Right atrium auricular region (tissue), 2 donors: ENCODE measurements around the gene SSB. TPM values are rescaled to one million over a fixed set of nuclear protein-coding genes. Genes with fewer than 3 reads are reported as not detected.
A peak's percentile ranks its signal among the peaks of the same experiment; 100 is the strongest.

ENCODE experiments used
- DNase-seq: peaks from one replicate; pipeline ENCODE4 v3.0.0-alpha.2; 2019; ENCODE audit warnings: low spot score
- H3K27ac ChIP-seq, 2 donors: fragments of 200-600 bp; sonication (generic); 1 replicate in 1 of 2; 2 replicates in 1 of 2; pipeline ENCODE4 v1.5.1; 2016 to 2019
- H3K27me3 ChIP-seq, 2 donors: fragments of 200-600 bp; sonication (generic); one replicate each; pipeline versions ENCODE4 v1.5.1 to v1.6.0; 2017 to 2019
- H3K36me3 ChIP-seq: fragments of 200-600 bp; sonication (generic); one replicate; pipeline ENCODE4 v1.5.1; 2016
- H3K4me1 ChIP-seq, 2 donors: fragments of 200-600 bp; sonication (generic); one replicate each; pipeline versions ENCODE4 v1.5.1 to v1.6.0; 2017 to 2019
- H3K4me3 ChIP-seq, 2 donors: fragments of 200-600 bp; sonication (generic); 1 replicate in 1 of 2; 2 replicates in 1 of 2; pipeline ENCODE4 v1.5.1; 2017 to 2019; ENCODE audit warnings: mild to moderate bottlenecking in 1 of 2, moderate library complexity in 1 of 2
- H3K9me3 ChIP-seq, 2 donors: fragments of 200-600 bp; sonication (generic); one replicate each; pipeline ENCODE4 v1.5.1; 2019
- total RNA-seq, 2 donors: library from RNA; depleted of rRNA; stranded (reverse); fragments of >200 nt; gene quantifications; one replicate each; pipeline ENCODE4 v1.1.0, GENCODE V29; 2016
- TF ChIP-seq, protein P1 (sequence below), 2 donors: fragments of 200-600 bp; sonication (generic); IDR thresholded peaks; one replicate each; pipeline ENCODE4 v1.5.1; 2019; ENCODE audit warnings: antibody characterized with exemption in 2 of 2

SSB gene
- total RNA-seq, 2 donors from 2014 or later, result 52.3 to 56.7 TPM

DNA sequence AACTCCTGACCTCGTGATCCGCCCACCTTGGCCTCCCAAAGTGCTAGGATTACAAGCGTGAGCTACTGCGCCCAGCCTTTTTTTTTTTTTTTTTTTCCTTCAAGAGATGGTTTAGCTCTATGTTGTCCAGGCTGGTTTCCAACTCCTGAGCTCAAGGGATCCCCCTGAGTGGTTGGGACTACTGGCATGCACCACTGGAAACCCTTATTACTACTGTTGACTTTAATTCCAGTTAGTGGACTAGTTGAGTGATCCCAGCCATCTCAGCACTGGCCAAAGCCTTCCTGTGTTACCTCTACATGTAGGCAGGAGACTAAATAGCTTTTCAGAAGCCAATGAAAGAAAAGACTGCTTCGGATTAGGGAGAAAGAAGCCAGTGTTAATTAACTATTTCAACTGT is 8.1 kb upstream of the SSB start:
- TF ChIP-seq, protein P1, sequence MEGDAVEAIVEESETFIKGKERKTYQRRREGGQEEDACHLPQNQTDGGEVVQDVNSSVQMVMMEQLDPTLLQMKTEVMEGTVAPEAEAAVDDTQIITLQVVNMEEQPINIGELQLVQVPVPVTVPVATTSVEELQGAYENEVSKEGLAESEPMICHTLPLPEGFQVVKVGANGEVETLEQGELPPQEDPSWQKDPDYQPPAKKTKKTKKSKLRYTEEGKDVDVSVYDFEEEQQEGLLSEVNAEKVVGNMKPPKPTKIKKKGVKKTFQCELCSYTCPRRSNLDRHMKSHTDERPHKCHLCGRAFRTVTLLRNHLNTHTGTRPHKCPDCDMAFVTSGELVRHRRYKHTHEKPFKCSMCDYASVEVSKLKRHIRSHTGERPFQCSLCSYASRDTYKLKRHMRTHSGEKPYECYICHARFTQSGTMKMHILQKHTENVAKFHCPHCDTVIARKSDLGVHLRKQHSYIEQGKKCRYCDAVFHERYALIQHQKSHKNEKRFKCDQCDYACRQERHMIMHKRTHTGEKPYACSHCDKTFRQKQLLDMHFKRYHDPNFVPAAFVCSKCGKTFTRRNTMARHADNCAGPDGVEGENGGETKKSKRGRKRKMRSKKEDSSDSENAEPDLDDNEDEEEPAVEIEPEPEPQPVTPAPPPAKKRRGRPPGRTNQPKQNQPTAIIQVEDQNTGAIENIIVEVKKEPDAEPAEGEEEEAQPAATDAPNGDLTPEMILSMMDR (IDR thresholded peaks at IDR 0.05), result no peak
- no peak overlapping the region for H3K27ac ChIP-seq
- H3K36me3 ChIP-seq, result no peaks in the 10 kb centered on the region
- peaks cover 0 to 6% of the 10 kb centered on the region in 2 donors for H3K4me1 ChIP-seq
- H3K27me3 ChIP-seq, result no peaks in the 10 kb centered on the region
- no peak overlapping the region for H3K4me3 ChIP-seq
- H3K9me3 ChIP-seq, result no peaks in the 10 kb centered on the region
- DNase-seq, result no peak

GRCh38 chr2:169795181-169795580 is 3.5 kb upstream of the SSB start:
- peaks cover 0 to 8% of the 10 kb centered on the region in 2 donors for H3K4me1 ChIP-seq
- H3K9me3 ChIP-seq, result no peaks in the 10 kb centered on the region
- DNase-seq, result no peak
- TF ChIP-seq, protein P1 (IDR thresholded peaks at IDR 0.05), result no peak
- no peaks in the 10 kb centered on the region for H3K36me3 ChIP-seq
- no peak overlapping the region for H3K27ac ChIP-seq
- no peaks in the 10 kb centered on the region for H3K27me3 ChIP-seq
- no peak overlapping the region for H3K4me3 ChIP-seq

DNA sequence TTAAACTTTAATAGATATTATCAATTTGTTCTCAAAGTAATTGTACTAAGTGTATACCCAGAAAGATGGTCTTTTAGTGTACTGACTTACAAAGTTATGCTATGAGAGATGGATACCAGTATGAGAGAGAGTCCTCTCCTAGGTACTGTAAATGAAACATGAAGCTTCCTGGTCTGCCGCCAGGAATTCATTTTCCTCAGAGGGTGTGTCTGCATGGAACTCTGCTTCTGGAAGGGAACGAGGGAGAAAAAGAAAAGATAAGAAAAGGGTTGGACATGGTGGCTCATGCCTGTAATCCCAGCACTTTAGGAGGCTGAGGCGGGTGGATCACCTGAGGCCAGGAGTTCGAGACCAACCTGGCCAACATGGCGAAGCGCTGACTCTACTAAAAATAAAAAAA is 2.2 kb upstream of the SSB start:
- peaks cover 7% of the 10 kb centered on the region for H3K36me3 ChIP-seq
- TF ChIP-seq, protein P1 (IDR thresholded peaks at IDR 0.05), result no peak
- no peak overlapping the region for H3K27ac ChIP-seq
- H3K9me3 ChIP-seq, result no peaks in the 10 kb centered on the region
- no peaks in the 10 kb centered on the region for H3K27me3 ChIP-seq
- H3K4me1 ChIP-seq, result peaks cover 0 to 10% of the 10 kb centered on the region in 2 donors
- no peak overlapping the region for H3K4me3 ChIP-seq
- DNase-seq, result no peak

DNA sequence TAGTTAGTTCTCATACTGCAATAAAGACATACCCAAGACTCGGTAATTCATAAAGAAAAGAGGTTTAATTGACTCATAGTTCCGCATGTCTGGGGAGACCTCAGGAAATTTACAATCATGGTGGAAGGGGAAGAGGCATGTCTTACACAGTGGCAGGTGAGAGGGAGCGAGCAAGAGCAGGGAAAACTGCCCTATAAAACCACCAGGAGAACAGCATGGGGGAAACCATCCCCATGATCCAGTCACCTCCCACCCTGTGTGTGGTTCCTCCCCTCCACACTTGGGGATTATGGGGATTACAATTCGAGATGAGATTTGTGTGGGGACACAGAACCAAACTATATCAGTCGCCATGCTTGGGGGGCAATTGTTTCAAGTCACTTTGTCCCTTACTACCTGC is 1.1 kb upstream of the SSB start:
- no peak for DNase-seq
- H3K4me3 ChIP-seq, result no peak overlapping the region
- no peak overlapping the region for H3K27ac ChIP-seq
- TF ChIP-seq, protein P1 (IDR thresholded peaks at IDR 0.05), result no peak
- H3K9me3 ChIP-seq, result no peaks in the 10 kb centered on the region
- H3K4me1 ChIP-seq, result peaks cover 0 to 14% of the 10 kb centered on the region in 2 donors
- H3K27me3 ChIP-seq, result no peaks in the 10 kb centered on the region
- peaks cover 14% of the 10 kb centered on the region for H3K36me3 ChIP-seq

- H3K27me3 ChIP-seq, result no peaks in the 10 kb centered on the region
- peak overlapping the region; percentile 84 to 91 for H3K27ac ChIP-seq
- H3K36me3 ChIP-seq, result peaks cover 19% of the 10 kb centered on the region
- H3K4me3 ChIP-seq, result peak overlapping the region; percentile 79 to 89
- peaks cover 0 to 14% of the 10 kb centered on the region in 2 donors for H3K4me1 ChIP-seq
- DNase-seq, result no peak
- H3K9me3 ChIP-seq, result no peaks in the 10 kb centered on the region
- TF ChIP-seq, protein P1 (IDR thresholded peaks at IDR 0.05), result no peak
Measured at GRCh38 chr2:169798397-169798717, 314 bp upstream of the SSB start.

DNA sequence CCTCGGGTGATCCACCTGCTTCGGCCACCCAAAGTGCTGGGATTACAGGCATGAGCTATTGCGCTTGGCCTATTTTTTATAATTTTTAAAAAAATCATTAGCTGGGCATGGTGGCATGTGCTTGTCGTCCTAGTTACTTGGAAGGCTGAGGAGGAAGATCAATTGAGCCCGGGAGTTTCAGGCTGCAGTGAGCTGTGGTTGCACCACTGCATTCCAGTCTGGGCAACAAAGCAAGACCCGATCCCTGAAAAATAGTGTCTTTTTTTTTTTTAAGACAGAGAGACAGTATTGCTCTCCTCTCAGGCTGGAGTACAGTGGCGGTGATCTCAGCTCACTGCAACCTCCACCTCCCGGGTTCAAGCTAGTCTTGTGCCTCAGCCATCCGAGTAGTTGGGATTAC is 4.8 kb downstream of the SSB start:
- H3K27me3 ChIP-seq, result no peaks in the 10 kb centered on the region
- H3K36me3 ChIP-seq, result peaks cover 50% of the 10 kb centered on the region

More for the DNA sequence above, 4.8 kb downstream of the SSB start:
- H3K27ac ChIP-seq, result no peak overlapping the region
- no peak overlapping the region for H3K4me3 ChIP-seq
- DNase-seq, result no peak
- peaks cover 0 to 14% of the 10 kb centered on the region in 2 donors for H3K4me1 ChIP-seq
- H3K9me3 ChIP-seq, result no peaks in the 10 kb centered on the region
- TF ChIP-seq, protein P1 (IDR thresholded peaks at IDR 0.05), result no peak
